Measurements from ENCODE around the gene TNFRSF4.

- no peak for TF ChIP-seq CTCF (IDR thresholded peaks at IDR 0.05 in 4 of 5, conservative IDR thresholded peaks at IDR 0.05 in 1 of 5)
- TF ChIP-seq POLR2A (IDR thresholded peaks at IDR 0.05): no peak
Observed at GRCh38 chr1:1205769-1206375, 8.1 kb downstream of the TNFRSF4 start.
